ENCODE results near the gene TLR4. TPM values are rescaled to one million over a fixed set of nuclear protein-coding genes. Genes with fewer than 3 reads are reported as not detected.

TLR4 gene
- total and polyA plus RNA-seq, 9 of the 15 experiments (the other 6 are each of a cell fraction or from before 2014, with no cell fraction given), result 0.02 TPM; not detected in 8

DNA sequence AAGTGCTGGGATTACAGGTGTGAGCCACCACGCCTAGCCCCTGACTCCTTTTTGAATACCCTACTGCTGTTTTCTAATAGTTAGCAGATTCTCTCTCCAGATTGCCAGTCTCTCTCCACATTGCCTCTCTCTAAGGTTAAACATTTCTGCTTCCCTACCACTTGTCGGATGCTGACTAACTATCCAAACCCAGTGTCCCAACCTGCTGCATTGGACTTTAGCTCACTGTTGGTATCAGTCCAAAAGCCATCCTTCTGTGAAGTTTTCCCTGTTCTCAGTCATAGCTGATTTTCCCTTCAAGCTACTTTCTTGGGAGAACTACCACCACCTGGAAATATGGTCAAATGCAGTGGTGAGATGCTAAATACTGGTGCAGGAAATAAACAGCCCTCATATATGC lies 48.7 kb downstream of the TLR4 start:
- no peak overlapping the region for H3K4me3 ChIP-seq
- H3K9me1 ChIP-seq (ENCODE audit: control insufficient read depth, insufficient read depth, low read length), result no peaks in the 10 kb centered on the region
- no peak for FAIRE-seq
- H3K79me2 ChIP-seq (ENCODE audit: control insufficient read depth, insufficient read depth, low read length), result no peaks in the 10 kb centered on the region
- intact Hi-C loops (cut with micrococcal nuclease) (no loop called here), in situ Hi-C loops (cut with MboI) (no loop called here)
- ChIA-PET CTCF (ENCODE audit: low intra/inter-chr PET ratio) (no interaction called here), POLR2A (interaction anchor here (0.6 kb wide), 1 partner anchor 10 kb away, joined by 3 read pairs; no protein-coding TSS in a partner anchor)
- BruUV-seq (replicated peaks), result no TSS peak
- H3K9ac ChIP-seq (ENCODE audit: insufficient read depth in 1 of 2, low read depth in 2 of 2, low read length in 2 of 2), result no peak overlapping the region
- no peak for TF ChIP-seq ZNF174 (CRISPR knock-in tag; IDR thresholded peaks at IDR 0.05)
- TF ChIP-seq JUN (IDR thresholded peaks at IDR 0.05; ENCODE audit: borderline replicate concordance, low read depth, low read length), result no peak
- no peak for TF ChIP-seq JUN (CRISPR knock-in tag; IDR thresholded peaks at IDR 0.05; ENCODE audit: borderline replicate concordance)
- no peak for TF ChIP-seq ZNF217 (CRISPR knock-in tag; IDR thresholded peaks at IDR 0.05)
- no peak for TF ChIP-seq TAF9B (IDR thresholded peaks at IDR 0.05; ENCODE audit: partially characterized antibody)
- H3K4me1 ChIP-seq (replicated peaks in 1 of 2; ENCODE audit: control insufficient read depth in 2 of 2, insufficient read depth in 2 of 2, low read length in 2 of 2), result no peaks in the 10 kb centered on the region
- no peak overlapping the region for H3K4me2 ChIP-seq (ENCODE audit: insufficient read depth, low read length)
- no peaks in the 10 kb centered on the region for H3K9me3 ChIP-seq (replicated peaks; ENCODE audit: control insufficient read depth, insufficient read depth, low read depth, low read length)
- WGBS (ENCODE audit: insufficient coverage, low coverage, missing lambda C conversion rate), result 0% methylated on average over 2 of the region's 2 CpGs
- no peak for DNase-seq (ENCODE audit: extremely low read depth in 1 of 4, low spot score in 3 of 4)
- no peaks in the 10 kb centered on the region for H4K20me1 ChIP-seq (replicated peaks; ENCODE audit: control insufficient read depth, insufficient read depth, low read length)
- ATAC-seq, result no peak
- no peaks in the 10 kb centered on the region for H3K36me3 ChIP-seq (ENCODE audit: control insufficient read depth, insufficient read depth, low read length)
- H3K27me3 ChIP-seq (ENCODE audit: control insufficient read depth in 2 of 2, insufficient read depth in 2 of 2, low read length in 2 of 2), result no peaks in the 10 kb centered on the region
- no peak overlapping the region for H3K27ac ChIP-seq (ENCODE audit: extremely low read depth, low read depth, low read length)
- H2AFZ ChIP-seq (ENCODE audit: low read depth, low read length), result no peak overlapping the region

DNA sequence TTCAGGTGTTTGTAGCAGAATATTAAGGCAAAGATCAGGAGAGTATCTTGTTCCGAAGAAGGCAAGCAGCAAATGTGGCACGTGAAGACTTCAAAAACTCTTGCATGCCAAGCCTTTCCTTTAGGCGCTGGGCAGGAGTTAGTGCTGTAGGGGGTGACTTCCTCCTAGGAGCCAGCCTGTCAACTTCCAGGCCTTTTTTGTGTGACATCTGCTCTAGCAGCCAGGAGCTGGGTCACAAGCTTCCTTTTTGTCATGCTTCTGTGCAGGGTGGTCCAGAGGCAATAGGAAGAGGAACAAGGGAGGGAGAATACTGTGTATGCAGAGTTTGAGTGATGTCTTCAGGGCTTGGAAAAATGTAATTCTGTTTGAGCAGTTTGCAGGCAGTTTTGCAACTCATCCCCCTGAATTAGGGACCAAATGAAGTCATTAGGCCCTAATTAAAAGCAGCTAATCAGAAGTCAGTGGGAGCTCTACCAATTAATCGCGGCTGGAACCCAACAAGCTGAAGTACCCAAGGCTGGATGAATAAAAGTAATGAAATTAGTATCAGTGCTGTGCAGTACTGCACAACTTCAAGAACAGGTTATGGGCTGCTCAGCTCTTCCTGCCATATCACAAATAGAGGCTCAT lies 53.5 kb downstream of the TLR4 start:
- no peak for DNase-seq (ENCODE audit: extremely low read depth in 1 of 4, low spot score in 3 of 4)
- intact Hi-C loops (cut with micrococcal nuclease) (no loop called here), in situ Hi-C loops (cut with MboI) (no loop called here)
- Histone ChIP-seq H3K9me3 (replicated peaks; ENCODE audit: control insufficient read depth, insufficient read depth, low read depth, low read length) (no peaks in the 10 kb centered on the region), H3K9ac (ENCODE audit: insufficient read depth in 1 of 2, low read depth in 2 of 2, low read length in 2 of 2) (no peak overlapping the region), H3K9me1 (ENCODE audit: control insufficient read depth, insufficient read depth, low read length) (no peaks in the 10 kb centered on the region), H3K27ac (ENCODE audit: extremely low read depth, low read depth, low read length) (no peak overlapping the region), H3K36me3 (ENCODE audit: control insufficient read depth, insufficient read depth, low read length) (no peaks in the 10 kb centered on the region), H3K27me3 (ENCODE audit: control insufficient read depth in 2 of 2, insufficient read depth in 2 of 2, low read length in 2 of 2) (no peaks in the 10 kb centered on the region), H3K4me2 (ENCODE audit: insufficient read depth, low read length) (no peak overlapping the region), H2AFZ (ENCODE audit: low read depth, low read length) (no peak overlapping the region), H4K20me1 (replicated peaks; ENCODE audit: control insufficient read depth, insufficient read depth, low read length) (no peaks in the 10 kb centered on the region), H3K4me1 (replicated peaks in 1 of 2; ENCODE audit: control insufficient read depth in 2 of 2, insufficient read depth in 2 of 2, low read length in 2 of 2) (no peaks in the 10 kb centered on the region), H3K79me2 (ENCODE audit: control insufficient read depth, insufficient read depth, low read length) (no peaks in the 10 kb centered on the region), H3K4me3 (no peak overlapping the region)
- 0% methylated on average over 5 of the region's 5 CpGs for WGBS (ENCODE audit: insufficient coverage, low coverage, missing lambda C conversion rate)
- ATAC-seq, result no peak
- ChIA-PET POLR2A (no interaction called here), CTCF (ENCODE audit: low intra/inter-chr PET ratio) (no interaction called here)
- no peak for TF ChIP-seq POLR2A (conservative IDR thresholded peaks at IDR 0.05)
- no peak for TF ChIP-seq NR2C1 (IDR thresholded peaks at IDR 0.05)
- TF ChIP-seq NR2C1 (tag; IDR thresholded peaks at IDR 0.05), result no peak
- no peak for TF ChIP-seq SRSF1 (IDR thresholded peaks at IDR 0.05; ENCODE audit: low read depth, low read length)
- no TSS peak for BruUV-seq (replicated peaks)
- no peak for FAIRE-seq

Measured in K562 (cell line).